VCaP (cell line): ENCODE data around the gene C1orf226.

Source experiments
- H3K27ac ChIP-seq: fragments of 450-650 bp; 2 replicates; pipeline ENCODE4 v1.5.1; 2017
- TF ChIP-seq, protein P1 (sequence below): fragments of 450-650 bp; conservative IDR thresholded peaks from 2 replicates; pipeline ENCODE4 v1.5.1; 2017; ENCODE audit warnings: mild to moderate bottlenecking, moderate library complexity

C1orf226 gene

DNA sequence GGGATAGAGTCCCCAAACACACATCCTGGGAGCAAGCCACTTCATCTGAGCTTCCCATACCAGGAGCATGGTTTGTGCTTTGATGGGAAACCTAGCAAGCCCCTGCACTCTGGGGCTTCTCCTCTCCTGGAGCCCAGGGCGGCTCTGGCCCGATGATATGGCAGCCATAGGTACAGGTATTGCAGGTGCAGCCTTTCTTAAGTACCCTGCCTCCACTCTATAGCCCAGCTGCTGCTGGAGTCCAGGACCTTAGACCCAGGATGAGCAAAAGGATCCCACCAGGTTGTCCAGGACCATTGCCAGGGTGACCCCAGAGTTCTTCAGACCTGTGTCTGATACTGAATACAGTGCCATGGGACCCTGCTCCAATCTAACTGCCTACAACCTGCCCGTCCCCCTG lies 4.2 kb downstream of the C1orf226 start:
- no peak overlapping the region for H3K27ac ChIP-seq
- TF ChIP-seq, protein P1, sequence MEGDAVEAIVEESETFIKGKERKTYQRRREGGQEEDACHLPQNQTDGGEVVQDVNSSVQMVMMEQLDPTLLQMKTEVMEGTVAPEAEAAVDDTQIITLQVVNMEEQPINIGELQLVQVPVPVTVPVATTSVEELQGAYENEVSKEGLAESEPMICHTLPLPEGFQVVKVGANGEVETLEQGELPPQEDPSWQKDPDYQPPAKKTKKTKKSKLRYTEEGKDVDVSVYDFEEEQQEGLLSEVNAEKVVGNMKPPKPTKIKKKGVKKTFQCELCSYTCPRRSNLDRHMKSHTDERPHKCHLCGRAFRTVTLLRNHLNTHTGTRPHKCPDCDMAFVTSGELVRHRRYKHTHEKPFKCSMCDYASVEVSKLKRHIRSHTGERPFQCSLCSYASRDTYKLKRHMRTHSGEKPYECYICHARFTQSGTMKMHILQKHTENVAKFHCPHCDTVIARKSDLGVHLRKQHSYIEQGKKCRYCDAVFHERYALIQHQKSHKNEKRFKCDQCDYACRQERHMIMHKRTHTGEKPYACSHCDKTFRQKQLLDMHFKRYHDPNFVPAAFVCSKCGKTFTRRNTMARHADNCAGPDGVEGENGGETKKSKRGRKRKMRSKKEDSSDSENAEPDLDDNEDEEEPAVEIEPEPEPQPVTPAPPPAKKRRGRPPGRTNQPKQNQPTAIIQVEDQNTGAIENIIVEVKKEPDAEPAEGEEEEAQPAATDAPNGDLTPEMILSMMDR: no peak

DNA sequence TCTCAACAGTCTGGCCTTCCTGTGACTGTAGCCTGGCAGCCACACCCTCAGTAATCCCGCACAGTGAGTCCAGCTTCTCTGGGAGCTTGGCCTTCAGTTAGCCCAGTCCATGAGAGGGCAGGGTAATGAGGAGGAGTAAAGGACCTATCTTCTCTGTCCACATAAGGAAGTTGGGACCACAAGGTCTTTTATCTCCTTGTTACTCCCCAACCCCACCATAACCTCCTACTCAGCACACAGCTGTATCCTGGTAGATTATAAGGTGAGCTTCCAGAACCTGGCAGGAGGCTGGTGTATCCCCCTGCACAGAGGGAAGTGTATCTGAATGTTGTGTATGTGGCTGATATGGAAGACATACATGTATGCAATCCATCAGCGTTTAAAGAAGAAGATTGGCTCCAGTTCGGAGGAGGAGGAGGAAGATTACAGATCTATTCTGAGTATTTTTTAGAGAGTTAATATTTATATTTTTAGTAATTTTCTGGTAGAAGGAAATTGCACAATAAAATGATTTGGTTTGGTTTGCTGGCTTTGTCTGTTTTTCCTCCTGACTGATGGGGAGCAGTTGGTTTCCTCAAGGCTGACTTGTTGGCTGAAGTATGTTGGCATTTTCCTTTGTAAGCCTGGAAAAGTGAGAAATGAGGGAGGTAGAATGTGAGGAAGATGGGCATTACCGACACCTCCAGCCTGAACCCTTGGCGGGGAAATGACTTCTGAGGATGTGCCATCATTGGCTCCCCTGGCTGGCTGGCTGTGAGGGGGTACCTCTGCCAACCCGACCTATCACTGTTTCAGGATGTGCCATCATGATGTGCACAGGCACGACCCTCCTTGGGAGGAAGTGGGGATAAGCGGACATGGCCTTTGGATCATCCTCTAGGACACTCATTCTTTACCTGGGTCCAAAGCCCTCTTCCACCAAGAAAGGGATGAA lies 5.0 kb downstream of the C1orf226 start:
- TF ChIP-seq, protein P1: no peak
- no peak overlapping the region for H3K27ac ChIP-seq

DNA sequence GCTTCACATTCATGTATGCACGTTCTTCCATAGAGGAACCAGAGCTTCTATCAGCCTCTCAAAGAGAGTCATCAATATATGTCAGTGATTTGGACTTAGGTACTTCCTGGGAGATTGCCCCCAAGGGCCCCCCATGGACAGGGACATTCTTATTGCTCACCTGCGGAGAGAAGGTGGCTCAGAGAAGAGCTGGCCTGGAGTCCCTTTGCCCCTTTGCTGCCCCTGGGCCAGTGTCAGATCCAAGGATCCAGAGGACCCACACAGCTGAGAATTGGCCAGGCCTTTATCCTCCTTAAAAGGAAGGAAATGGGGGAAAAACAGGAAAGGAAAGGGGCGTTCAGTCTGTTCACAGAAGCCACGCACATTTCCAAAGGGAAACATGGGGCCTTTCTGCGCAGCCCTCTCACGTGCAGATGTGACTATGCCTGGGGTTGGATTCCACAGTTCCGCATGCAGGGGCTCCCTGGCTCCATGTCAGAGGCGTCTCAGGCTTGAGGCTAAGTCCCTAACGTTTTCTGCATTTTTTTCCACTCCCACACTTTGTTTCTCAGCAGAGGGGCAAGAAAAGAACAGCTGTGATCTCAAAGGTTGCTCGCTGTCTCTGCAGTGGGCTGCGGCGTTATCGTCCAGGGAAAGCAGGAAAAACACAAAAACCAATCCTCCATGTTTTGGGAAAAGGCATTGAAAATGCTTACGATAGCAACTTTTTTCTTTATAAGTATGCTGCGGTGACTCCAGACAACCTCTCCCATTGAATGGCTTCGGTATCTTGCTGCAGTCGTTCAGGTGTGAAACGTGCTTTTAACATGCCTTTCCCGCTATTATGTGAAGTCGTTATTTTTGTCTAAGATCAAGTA lies 5.9 kb downstream of the C1orf226 start:
- H3K27ac ChIP-seq: no peak overlapping the region
- TF ChIP-seq, protein P1: no peak

DNA sequence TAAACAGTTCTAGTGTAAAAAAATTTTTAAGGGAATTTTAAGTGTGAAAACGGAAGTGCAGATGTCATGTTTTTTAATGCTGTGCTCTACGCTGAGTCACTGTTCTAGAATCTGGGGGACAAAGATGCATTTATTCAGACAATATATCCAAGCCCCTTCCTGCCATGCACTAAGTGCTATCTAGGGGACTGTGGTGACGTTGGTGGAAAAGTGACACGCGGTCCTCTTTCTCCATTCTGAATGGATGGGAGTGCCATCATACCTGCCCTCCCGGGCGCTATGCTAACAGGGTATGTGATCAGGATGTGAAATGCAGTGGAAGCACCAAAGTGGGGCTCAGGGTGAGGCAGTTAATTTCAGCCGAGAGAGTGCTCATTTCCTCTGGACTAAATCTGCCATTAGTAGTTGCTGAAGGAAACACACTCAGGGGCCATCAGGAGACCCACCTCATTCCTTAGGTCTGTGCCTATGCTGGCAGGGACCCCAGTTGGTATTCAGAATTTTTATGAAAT lies 6.6 kb downstream of the C1orf226 start:
- no peak overlapping the region for H3K27ac ChIP-seq
- TF ChIP-seq, protein P1: no peak

DNA sequence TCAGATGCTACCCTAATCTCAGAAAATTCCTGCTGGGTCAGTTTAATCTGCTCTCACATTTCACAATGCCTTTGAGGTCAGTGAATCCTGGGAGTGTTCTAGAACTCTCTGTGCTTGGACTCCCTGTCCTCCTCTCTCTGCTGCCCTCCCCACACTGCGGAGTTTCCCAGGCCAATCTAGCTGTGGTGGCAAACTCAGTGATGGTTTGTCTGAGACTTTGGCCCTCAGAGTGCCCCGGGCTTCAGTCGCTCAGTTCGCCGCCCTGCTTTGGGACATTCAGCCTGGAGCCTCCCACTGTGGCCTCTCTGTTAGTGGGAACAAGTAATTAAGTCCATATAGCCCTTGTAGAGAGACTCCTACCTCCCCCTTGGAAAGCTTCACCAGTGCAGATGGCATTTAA lies 7.1 kb downstream of the C1orf226 start:
- H3K27ac ChIP-seq: no peak overlapping the region
- TF ChIP-seq, protein P1: no peak

DNA sequence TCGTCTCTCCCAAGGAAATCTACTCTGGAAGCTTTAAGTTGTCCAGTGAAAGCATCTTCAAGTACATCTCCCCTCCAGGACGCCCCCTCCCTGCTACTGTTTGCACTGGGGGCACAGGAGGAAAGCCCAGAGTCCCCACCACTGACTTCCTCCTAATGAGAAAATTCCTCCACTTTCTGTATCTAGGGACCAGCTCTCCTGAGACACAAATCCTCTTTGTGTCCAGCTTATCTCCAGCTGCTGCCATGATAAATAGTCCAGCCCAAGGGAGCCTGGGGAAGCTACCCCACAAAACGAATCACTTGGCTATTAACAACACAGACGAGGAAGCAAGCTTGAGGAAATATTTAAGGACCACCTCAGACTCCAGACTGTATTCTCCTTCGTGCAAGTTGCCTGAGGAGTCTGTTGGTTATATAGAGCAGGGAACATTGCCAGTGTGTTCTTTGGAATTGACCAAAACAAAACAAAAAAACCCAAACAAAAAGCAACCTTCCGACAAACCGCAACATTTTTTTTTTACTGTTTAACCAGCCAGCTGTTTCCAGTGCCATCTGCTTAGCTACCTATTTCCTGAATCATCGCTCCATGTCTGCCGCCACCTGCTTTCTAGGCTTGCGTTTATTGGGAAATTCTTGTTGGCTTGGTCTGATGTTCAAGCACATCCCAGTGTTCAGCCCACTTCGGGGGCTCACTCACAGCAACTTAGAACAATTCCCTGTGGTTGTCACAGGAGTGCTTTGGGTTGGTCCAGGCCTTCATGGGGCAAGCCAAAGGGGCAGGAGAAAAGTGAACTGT lies 7.7 kb downstream of the C1orf226 start:
- H3K27ac ChIP-seq: no peak overlapping the region
- TF ChIP-seq, protein P1: no peak
